SIG-M5 treated with dmso at 0.1 percent for 504 hours (cell line): ENCODE data around the gene ARMC5.
"Not testable (repeated sequence)": the region's sequence is repeated elsewhere in the genome, so short reads cannot be mapped to it uniquely, and the experiment has no call there.

ENCODE experiments used
- DNase-seq: peaks from one replicate; lab custom pipeline; 2025; ENCODE audit not compliant: unreplicated experiment; lab: John Stamatoyannopoulos, UW

Gene ARMC5

DNA sequence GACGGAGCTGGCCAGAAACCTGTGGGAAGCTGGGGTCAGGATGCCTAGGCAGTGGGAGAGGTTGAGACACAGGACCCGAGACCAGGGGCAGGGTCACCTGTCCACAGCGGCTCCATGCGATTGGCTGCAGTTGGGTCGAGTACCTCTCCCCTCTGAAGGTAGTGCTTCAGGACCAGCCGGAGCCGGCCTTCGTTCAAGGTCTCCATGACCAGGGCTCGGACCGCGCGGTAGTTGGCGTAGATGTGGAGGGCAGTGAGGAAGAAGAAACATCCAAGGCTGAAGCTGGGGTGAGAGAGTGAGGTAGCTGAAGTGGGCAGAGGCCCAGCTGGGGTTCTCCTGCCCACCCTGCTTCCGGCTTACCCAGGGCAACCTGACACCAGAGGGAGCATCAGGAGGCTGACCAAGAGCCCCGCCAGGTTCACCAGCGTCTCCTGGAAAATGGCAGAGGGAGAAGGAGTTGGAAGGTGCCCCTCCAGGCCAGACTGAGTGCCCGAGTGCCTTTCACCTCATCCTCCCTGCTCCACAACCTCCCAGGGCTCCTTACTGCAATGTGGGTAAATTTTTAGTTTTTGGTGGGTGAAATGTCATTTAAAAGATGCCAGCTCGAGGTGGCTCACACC, 34.3 kb downstream of the ARMC5 start:
- DNase-seq, result no peak

DNA sequence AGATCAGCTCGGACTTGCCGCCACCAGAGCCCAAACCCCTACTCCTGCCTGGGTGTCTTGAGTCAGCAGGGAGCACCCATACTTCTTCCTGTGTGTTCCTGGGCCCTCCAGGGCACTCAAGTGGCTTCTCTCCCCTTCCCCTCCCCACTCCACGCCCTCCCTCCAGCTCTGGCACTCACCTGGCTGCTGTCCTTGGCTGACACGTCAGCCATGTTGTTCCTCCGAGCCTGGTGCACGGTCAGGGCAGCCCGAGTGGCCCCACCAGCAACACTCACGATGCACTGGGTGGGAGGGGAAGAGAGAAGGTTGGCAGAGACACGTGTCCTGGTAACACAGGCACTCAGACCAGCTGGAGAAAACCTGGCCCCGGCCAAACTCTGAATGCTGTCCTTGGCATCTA, 37.4 kb downstream of the ARMC5 start:
- no peak for DNase-seq

DNA sequence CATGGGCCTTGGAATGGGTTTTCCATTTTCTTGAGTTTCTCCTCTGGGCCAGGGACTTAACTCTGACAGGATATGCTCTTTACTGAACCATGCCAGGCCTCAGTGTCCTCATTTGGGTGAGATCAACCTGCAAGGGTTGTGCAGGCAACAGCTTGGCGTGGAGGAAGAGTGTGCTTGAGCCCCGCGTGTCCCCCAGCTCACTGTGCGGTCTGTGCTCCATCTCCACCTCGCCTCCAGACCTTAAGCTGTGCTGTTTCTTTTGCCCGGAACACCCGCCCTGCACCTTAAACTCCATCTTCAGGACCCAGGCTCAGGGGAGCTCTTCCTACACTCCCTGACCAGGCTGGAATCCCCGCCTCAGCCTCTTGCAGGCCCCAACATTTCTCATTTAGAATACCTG, 39.2 kb downstream of the ARMC5 start:
- DNase-seq, result no peak

DNA sequence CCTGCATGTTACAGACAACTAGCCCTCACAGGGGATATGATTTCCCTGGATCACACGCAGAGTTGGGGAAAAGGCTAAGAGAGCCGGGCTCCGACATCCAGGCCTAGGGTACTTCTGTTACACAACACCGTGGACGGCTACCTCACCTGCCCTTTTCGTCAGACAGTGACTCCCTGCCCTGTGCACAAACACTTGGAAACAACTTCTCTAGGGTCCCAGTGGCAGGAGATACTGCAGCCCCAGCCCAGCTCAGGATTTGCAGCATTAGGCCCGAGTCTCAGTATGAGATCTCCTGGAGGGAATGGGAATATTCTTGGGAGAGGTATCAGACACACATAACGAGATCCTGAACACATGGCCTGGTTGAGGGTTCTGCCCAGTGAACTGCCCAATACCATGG, 40.6 kb downstream of the ARMC5 start:
- no peak for DNase-seq

DNA sequence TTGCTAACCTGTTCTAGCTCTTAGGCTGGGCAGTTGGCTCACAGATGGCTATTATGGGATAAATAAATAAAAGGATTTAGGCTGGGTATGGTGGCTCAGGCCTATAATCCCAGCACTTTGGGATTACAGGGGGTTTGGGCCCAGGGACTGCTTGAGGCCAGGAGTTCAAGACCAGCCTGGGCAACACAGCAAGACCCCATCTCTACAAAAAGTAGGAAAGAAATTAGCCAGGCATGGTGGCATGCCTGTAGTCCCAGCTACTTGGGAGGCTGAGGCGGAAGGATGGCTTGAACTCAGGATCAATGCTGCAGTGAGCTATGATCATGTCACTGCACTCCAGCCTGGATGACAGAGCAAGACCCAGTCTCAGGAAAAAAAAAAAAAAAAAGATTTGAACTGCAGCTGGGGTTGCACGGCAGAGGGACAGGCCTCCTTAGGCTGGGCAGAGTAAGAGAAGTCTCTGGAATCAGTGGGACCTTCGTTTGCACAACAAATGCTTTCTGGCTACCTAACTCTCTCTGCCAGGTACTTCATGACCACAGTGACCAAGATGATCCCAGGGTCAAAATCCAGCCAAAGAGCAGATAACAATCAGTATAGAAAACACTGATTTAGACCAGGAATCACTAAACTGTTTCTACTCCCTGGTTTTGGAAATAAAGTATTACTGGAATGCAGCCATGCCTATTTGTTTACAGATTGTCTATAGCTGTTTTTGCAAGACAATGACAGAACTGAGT, 42.1 kb downstream of the ARMC5 start:
- no peak for DNase-seq

DNA sequence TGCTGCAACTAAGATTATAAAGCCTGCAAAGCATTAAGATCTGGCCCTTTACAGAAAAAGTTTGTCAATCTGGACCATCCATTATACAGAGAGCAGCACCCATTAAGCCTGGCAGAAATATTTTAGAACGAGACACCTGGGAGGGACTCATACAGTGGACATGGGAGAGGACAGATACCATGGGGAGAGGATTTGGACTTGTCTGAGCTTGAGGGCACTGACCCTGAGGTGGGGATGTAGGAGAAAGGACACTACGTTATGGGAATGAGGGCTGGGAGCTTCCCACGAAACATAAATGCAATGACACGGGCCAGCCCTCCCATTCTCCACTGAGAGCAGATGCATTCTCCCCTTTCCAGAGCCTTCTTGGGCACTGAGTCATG, 42.7 kb downstream of the ARMC5 start:
- no peak for DNase-seq

DNA sequence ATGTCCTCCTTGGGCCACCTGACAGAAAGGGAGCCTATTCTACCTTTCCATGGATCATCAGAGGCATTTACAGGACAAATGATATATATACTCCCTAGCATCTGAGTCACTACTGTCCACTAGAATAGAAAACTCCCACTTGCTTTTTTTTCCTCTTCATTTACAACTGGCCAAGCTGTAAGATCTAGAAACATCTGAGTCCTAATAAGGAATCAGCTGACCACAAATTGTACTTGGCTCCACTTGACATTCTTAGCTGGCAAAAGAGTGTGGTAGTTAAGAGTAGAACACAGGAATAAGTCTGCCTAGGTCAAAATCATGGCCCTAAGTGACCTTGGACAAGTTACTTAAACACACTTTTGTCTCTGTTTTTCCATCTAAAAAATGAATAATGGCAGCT, 43.7 kb downstream of the ARMC5 start:
- DNase-seq, result no peak

DNA sequence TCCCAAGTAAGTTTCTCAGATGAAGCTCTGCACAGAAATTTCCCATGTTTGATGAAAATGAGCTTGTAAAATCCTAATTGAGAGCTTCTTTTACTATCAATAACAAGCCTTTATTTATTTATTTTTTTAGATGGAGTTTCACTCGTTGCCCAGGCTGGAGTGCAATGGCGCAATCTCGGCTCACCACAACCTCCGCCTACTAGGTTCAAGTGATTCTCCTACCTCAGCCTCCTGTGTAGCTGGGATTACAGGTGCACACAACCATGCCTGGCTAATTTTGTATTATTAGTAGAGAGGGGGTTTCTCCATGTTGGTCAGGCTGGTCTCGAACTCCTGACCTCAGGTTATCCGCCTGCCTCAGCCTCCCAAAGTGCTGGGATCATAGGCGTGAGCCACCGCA, 44.3 kb downstream of the ARMC5 start:
- not testable (repeated sequence) for DNase-seq

DNA sequence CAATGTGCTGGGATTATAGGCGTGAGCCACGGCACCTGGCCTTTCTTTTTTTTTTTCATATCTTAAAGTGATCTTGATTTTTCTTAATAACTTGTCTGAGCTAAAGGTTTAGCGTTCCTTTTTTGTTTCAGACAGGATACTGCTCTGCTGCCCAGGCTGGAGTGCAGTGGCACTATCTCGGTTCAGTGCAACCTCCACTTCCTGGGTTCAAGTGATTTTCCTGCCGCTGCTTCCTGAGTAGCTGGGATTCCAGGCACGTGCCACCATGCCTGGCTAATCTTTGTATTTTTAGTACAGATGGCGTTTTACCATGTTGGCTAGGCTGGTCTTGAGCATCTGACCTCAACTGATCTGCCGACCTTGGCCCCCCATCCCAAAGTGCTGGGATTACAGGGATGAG, 44.9 kb downstream of the ARMC5 start:
- DNase-seq, result no peak

DNA sequence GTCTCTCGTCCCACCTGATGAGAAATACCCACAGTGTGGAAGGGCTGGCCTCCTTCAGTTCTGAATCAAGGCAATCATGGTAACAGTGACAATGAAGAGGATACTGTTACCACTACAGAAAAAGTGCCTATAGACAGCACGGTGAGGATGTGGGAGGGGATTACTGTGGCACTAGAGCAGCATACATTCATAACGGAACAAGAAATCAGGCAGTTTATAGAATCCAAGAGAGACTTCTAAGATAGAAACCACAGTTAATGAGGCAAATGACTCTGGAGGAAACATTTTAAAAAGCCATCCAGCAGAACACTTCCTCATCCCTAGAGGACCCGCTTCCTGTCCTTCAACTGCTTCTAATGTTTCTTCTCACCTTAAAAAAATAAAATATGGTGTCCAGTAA, 46.2 kb downstream of the ARMC5 start:
- peak; percentile 38 for DNase-seq

DNA sequence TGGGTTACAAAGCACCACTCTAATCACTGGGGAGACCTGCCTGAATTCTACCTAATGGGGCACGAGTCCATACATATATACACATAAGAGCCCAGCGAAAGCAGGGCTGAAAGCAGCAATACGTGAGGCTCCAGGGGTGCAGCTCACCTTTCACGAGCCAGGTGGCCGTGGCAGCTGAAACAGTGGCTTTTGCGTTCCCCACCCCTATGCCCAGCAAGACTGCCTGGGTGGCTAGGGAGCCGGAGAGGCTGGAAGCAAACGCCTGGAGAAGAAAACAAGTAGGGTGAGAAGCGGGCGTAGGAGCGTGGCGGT, 48.3 kb downstream of the ARMC5 start:
- no peak for DNase-seq

DNA sequence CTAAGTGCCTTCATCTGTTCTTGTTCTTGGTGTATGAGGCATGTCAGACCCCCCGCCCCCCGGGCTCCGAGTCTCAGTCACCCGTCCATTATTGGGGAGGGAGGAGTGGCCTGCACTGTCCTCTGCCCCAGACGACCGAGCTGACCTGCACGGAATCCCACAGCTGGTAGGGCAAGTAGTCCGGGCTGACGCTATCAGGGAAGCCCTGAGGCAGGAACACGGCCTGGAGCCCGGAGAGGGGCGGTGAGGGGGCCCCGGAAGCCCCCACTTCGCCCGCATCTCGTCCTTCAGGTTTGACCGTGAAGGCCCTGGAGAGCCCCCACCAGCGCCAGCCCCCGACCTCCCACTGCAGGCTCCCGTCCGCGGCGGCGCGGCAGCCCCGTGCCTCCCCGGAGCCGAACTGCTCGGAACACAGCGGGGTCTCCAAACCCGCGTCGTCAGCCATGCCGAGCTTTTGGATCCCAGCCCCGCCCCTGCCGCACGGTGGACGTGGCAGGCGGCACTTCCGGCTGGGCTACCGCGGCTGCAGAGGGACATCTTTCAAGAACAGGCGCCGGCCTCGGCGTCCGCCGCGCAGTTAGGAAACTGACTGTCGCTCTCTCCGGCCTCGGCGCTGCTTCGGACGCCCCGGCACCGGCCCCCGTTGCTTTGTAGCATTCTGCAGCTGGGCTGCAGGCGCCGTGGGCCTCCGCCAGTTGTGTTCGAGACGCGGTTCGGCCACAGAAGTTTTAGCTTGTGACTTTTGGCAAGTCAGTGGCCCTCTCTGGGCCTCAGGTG, 48.8 kb downstream of the ARMC5 start, which contains the start of gene RUSF1:
RUSF1 (minus strand) TSS at position 463 of the 777 bp plus-strand sequence; CDS start at position 445, 18 bp downstream.
- peak; percentile 77 for DNase-seq

DNA sequence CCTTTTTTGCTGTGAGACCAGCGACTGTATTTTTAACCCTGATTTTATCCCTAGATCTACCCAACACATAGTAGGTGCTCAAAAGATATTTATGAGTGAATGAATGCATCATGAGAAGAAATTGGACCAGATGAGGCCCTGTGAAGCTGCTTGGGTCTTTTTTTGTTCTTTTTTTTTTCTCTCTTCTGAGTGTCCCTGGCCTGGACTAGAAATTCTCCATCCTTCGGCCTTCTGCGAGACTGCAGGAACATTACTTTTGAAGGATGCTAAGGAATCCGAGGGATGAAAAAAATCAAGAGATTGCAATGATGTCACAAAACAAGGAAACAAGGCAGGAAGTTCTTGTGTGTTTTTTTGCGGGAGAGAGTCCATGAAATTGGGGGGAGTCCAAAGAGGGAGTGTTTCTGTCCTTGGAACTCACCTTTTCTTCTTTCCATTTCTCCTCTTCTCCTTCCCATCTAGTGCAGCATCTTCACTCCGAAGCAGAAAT, 49.5 kb downstream of the ARMC5 start:
- DNase-seq, result no peak

DNA sequence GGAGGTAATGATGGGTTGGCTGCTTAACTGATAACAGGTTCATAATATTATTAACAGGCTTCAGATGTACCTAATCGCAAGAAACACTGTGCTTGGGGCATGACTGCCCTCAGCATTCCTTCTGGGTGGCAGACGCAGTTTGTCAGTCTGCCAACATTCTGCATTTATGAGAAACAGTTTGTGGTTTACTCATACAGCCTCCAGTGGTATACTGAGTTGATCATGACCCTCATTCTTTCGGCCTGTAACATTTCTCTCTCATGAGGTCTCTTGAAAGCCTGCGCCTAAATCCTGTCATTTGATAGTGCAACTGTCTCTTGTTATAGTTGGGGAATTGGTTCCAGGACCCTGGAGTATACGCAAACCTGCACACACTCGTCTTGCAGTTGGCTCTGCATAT, 53.8 kb downstream of the ARMC5 start:
- DNase-seq, result no peak

DNA sequence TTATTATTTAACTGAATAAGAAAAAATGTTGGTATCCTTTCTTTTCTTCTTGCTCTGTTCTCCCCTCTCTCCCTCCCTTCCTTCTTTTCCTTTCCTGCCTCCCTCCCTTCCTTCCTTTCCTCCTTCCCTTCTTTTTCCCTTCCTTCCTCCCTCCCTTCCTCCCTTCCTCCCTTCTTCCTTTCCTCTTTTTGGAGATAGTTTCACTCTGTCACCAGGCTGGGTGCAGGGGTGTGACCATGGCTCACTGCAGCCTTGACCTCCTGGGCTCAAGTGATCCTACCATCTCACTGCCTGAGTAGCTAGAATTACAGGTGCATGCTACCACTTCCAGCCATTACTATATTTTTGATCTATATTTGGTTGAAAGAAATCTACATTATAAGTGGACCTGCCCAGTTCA, 54.6 kb downstream of the ARMC5 start:
- DNase-seq, result no peak
